Neuron (in vitro differentiated cells): ENCODE data around the gene LAMA5.

ENCODE experiments used
- H2AFZ ChIP-seq: one replicate; pipeline ENCODE4 v1.6.1; 2013; ENCODE audit warnings: low read depth, mild to moderate bottlenecking, inconsistent platforms, low read length, moderate library complexity
- H3K27me3 ChIP-seq: one replicate; pipeline ENCODE4 v1.6.1; 2013; ENCODE audit warnings: low read length; ENCODE audit not compliant: insufficient read depth
- H3K36me3 ChIP-seq: one replicate; pipeline ENCODE4 v1.6.1; 2013; ENCODE audit warnings: low read length; ENCODE audit not compliant: insufficient read depth
- H3K4me1 ChIP-seq: one replicate; pipeline ENCODE4 v1.6.1; 2013; ENCODE audit warnings: low read length; ENCODE audit not compliant: insufficient read depth
- H3K4me3 ChIP-seq: 2 replicates; pipeline ENCODE4 v1.5.1; 2013; ENCODE audit warnings: mild to moderate bottlenecking, low read length, moderate library complexity
- H3K9me3 ChIP-seq: one replicate; pipeline ENCODE4 v1.6.1; 2013; ENCODE audit warnings: low read length

LAMA5 gene

GRCh38 chr20:62322492-62323041, 44.5 kb downstream of the LAMA5 start:
- Histone ChIP-seq H3K4me3 (no peak overlapping the region), H3K36me3 (peaks cover 63% of the 10 kb centered on the region)

GRCh38 chr20:62321975-62322374, 45.1 kb downstream of the LAMA5 start:
- no peaks in the 10 kb centered on the region for H3K9me3 ChIP-seq
- H3K27me3 ChIP-seq = no peaks in the 10 kb centered on the region
- peaks cover 63% of the 10 kb centered on the region for H3K36me3 ChIP-seq
- H2AFZ ChIP-seq = no peak overlapping the region
- H3K4me1 ChIP-seq = no peaks in the 10 kb centered on the region
- no peak overlapping the region for H3K4me3 ChIP-seq

More at GRCh38 chr20:62322492-62323041, 44.5 kb downstream of the LAMA5 start:
- H3K4me1 ChIP-seq = no peaks in the 10 kb centered on the region
- no peak overlapping the region for H2AFZ ChIP-seq
- H3K27me3 ChIP-seq = no peaks in the 10 kb centered on the region
- no peaks in the 10 kb centered on the region for H3K9me3 ChIP-seq

- H3K27me3 ChIP-seq = no peaks in the 10 kb centered on the region
- no peaks in the 10 kb centered on the region for H3K4me1 ChIP-seq
- no peak overlapping the region for H3K4me3 ChIP-seq
- peaks cover 63% of the 10 kb centered on the region for H3K36me3 ChIP-seq
- no peaks in the 10 kb centered on the region for H3K9me3 ChIP-seq
- no peak overlapping the region for H2AFZ ChIP-seq
Measured at GRCh38 chr20:62321521-62321948, 45.6 kb downstream of the LAMA5 start.

GRCh38 chr20:62320581-62321354, 46.3 kb downstream of the LAMA5 start:
- Histone ChIP-seq H3K4me1 (no peaks in the 10 kb centered on the region), H3K27me3 (no peaks in the 10 kb centered on the region), H3K4me3 (no peak overlapping the region), H2AFZ (no peak overlapping the region), H3K36me3 (peaks cover 66% of the 10 kb centered on the region), H3K9me3 (no peaks in the 10 kb centered on the region)

GRCh38 chr20:62319346-62319909, 47.7 kb downstream of the LAMA5 start:
- Histone ChIP-seq H2AFZ (no peak overlapping the region), H3K36me3 (peaks cover 68% of the 10 kb centered on the region)

GRCh38 chr20:62318400-62319345, 48.4 kb downstream of the LAMA5 start:
- peaks cover 68% of the 10 kb centered on the region for H3K36me3 ChIP-seq
- no peak overlapping the region for H2AFZ ChIP-seq
- H3K4me1 ChIP-seq = no peaks in the 10 kb centered on the region
- no peaks in the 10 kb centered on the region for H3K9me3 ChIP-seq
- no peaks in the 10 kb centered on the region for H3K27me3 ChIP-seq
- no peak overlapping the region for H3K4me3 ChIP-seq

More at GRCh38 chr20:62319346-62319909, 47.7 kb downstream of the LAMA5 start:
- H3K9me3 ChIP-seq = no peaks in the 10 kb centered on the region
- no peaks in the 10 kb centered on the region for H3K27me3 ChIP-seq
- no peak overlapping the region for H3K4me3 ChIP-seq
- H3K4me1 ChIP-seq = no peaks in the 10 kb centered on the region

GRCh38 chr20:62317167-62317655, 49.9 kb downstream of the LAMA5 start:
- Histone ChIP-seq H3K4me3 (no peak overlapping the region), H3K4me1 (no peaks in the 10 kb centered on the region), H3K9me3 (no peaks in the 10 kb centered on the region), H2AFZ (no peak overlapping the region), H3K36me3 (peaks cover 67% of the 10 kb centered on the region), H3K27me3 (no peaks in the 10 kb centered on the region)

GRCh38 chr20:62316331-62317166, 50.6 kb downstream of the LAMA5 start:
- Histone ChIP-seq H2AFZ (no peak overlapping the region), H3K9me3 (no peaks in the 10 kb centered on the region), H3K36me3 (peaks cover 67% of the 10 kb centered on the region), H3K27me3 (no peaks in the 10 kb centered on the region), H3K4me1 (no peaks in the 10 kb centered on the region), H3K4me3 (no peak overlapping the region)

- Histone ChIP-seq H3K4me3 (no peak overlapping the region), H3K27me3 (no peaks in the 10 kb centered on the region), H3K4me1 (no peaks in the 10 kb centered on the region), H3K9me3 (no peaks in the 10 kb centered on the region), H2AFZ (no peak overlapping the region), H3K36me3 (peaks cover 73% of the 10 kb centered on the region)
Measured at GRCh38 chr20:62315773-62316172, 51.3 kb downstream of the LAMA5 start.

- Histone ChIP-seq H3K36me3 (peaks cover 71% of the 10 kb centered on the region), H3K4me1 (no peaks in the 10 kb centered on the region), H2AFZ (no peak overlapping the region), H3K27me3 (no peaks in the 10 kb centered on the region), H3K4me3 (no peak overlapping the region), H3K9me3 (no peaks in the 10 kb centered on the region)
Measured at GRCh38 chr20:62314711-62315302, 52.3 kb downstream of the LAMA5 start.

- Histone ChIP-seq H3K4me3 (no peak overlapping the region), H2AFZ (no peak overlapping the region), H3K4me1 (no peaks in the 10 kb centered on the region), H3K27me3 (no peaks in the 10 kb centered on the region), H3K9me3 (no peaks in the 10 kb centered on the region), H3K36me3 (peaks cover 69% of the 10 kb centered on the region)
Measured at GRCh38 chr20:62314339-62314638, 52.8 kb downstream of the LAMA5 start.
